Measurements from ENCODE around the gene PRDM9.

PRDM9 gene

DNA sequence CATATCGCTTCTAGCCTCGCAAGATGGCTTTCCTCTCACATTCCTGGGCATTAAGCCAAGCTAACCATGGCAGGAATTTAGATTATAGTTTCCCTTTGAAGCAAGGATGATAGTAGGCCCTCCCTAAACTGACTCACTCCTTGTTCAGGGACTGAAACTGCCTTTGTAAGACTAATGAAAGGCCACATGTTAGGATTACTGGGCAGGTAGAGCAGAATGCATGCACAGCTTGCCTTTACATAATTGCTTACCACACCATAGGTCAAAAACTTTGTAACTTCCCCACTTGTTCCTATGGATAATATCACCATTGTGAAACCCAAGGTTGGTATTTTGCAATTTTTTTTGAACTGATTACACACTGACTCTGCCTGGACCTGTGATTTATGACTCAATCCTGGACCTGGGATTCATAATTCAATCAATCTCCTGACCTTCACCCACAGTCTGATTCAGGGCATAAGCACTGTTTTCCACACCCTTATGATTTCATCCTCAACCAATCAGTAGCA, 41.0 kb upstream of the PRDM9 start:
- Histone ChIP-seq H3K27ac (no peak overlapping the region), H3K9ac (no peak overlapping the region), H3K79me2 (ENCODE audit: insufficient read depth, low read depth) (no peaks in the 10 kb centered on the region), H3K4me3 (IDR thresholded peaks at IDR 0.05; ENCODE audit: insufficient read depth, low read depth, low read length) (no peak overlapping the region), H3K4me1 (ENCODE audit: low read depth, poor library complexity, severe bottlenecking) (no peaks in the 10 kb centered on the region), H3K36me3 (ENCODE audit: insufficient read depth) (no peaks in the 10 kb centered on the region), H4K20me1 (ENCODE audit: insufficient read depth) (no peaks in the 10 kb centered on the region), H3K4me2 (no peak overlapping the region), H2AFZ (ENCODE audit: low read depth) (no peak overlapping the region), H3K27me3 (ENCODE audit: insufficient read depth, low read depth) (no peaks in the 10 kb centered on the region)
- TF ChIP-seq, protein P1, sequence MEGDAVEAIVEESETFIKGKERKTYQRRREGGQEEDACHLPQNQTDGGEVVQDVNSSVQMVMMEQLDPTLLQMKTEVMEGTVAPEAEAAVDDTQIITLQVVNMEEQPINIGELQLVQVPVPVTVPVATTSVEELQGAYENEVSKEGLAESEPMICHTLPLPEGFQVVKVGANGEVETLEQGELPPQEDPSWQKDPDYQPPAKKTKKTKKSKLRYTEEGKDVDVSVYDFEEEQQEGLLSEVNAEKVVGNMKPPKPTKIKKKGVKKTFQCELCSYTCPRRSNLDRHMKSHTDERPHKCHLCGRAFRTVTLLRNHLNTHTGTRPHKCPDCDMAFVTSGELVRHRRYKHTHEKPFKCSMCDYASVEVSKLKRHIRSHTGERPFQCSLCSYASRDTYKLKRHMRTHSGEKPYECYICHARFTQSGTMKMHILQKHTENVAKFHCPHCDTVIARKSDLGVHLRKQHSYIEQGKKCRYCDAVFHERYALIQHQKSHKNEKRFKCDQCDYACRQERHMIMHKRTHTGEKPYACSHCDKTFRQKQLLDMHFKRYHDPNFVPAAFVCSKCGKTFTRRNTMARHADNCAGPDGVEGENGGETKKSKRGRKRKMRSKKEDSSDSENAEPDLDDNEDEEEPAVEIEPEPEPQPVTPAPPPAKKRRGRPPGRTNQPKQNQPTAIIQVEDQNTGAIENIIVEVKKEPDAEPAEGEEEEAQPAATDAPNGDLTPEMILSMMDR (conservative IDR thresholded peaks at IDR 0.05; ENCODE audit: low read depth, low read length), result no peak

DNA sequence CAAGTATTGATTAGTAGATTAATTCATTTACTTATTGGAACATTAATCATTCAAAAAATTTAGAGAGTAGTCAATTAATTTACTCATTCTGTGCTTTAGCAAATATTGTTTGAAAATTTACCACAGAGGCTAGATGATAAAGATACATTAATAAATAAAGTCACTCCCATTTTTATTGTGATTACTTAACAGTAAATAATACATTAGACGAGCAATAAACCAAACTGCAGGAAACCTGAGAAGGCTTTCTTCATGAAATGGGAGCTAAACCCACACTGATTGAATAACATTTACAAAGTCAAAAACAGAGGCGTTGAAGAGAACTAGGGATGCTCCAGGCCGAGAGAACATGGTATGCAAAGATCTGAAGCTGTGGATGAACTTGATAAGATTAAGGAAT, 38.8 kb upstream of the PRDM9 start:
- H4K20me1 ChIP-seq (ENCODE audit: insufficient read depth), result no peaks in the 10 kb centered on the region
- no peak overlapping the region for H3K4me2 ChIP-seq
- no peak overlapping the region for H3K27ac ChIP-seq
- TF ChIP-seq, protein P1 (conservative IDR thresholded peaks at IDR 0.05; ENCODE audit: low read depth, low read length), result no peak
- no peak overlapping the region for H3K9ac ChIP-seq
- H2AFZ ChIP-seq (ENCODE audit: low read depth), result no peak overlapping the region
- no peaks in the 10 kb centered on the region for H3K79me2 ChIP-seq (ENCODE audit: insufficient read depth, low read depth)
- no peaks in the 10 kb centered on the region for H3K36me3 ChIP-seq (ENCODE audit: insufficient read depth)
- no peaks in the 10 kb centered on the region for H3K27me3 ChIP-seq (ENCODE audit: insufficient read depth, low read depth)
- no peak overlapping the region for H3K4me3 ChIP-seq (IDR thresholded peaks at IDR 0.05; ENCODE audit: insufficient read depth, low read depth, low read length)
- H3K4me1 ChIP-seq (ENCODE audit: low read depth, poor library complexity, severe bottlenecking), result peaks cover 4% of the 10 kb centered on the region

DNA sequence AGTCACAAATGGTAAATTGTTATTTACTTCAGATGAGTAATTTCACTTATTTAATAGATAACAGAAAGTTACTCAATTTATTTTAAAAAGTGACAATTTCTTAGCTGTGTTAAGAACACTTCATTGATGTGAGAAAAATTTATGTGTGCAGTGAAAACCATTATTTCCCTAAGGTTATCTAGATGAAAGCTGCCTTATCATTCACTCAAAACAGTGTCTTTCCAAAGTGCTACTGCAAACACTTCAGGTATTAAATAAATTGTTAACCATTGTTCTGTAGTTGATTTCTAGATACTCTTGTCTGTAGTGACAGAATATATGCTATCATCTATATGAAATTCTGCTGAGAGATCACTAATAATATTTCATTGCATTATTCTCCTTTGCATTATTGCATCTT, 33.5 kb upstream of the PRDM9 start:
- Histone ChIP-seq H3K36me3 (ENCODE audit: insufficient read depth) (no peaks in the 10 kb centered on the region), H3K27me3 (ENCODE audit: insufficient read depth, low read depth) (no peaks in the 10 kb centered on the region), H3K79me2 (ENCODE audit: insufficient read depth, low read depth) (no peaks in the 10 kb centered on the region), H2AFZ (ENCODE audit: low read depth) (no peak overlapping the region), H3K4me3 (IDR thresholded peaks at IDR 0.05; ENCODE audit: insufficient read depth, low read depth, low read length) (no peak overlapping the region), H3K9ac (no peak overlapping the region), H3K4me1 (ENCODE audit: low read depth, poor library complexity, severe bottlenecking) (peaks cover 21% of the 10 kb centered on the region), H3K27ac (no peak overlapping the region), H3K4me2 (peak overlapping the region; percentile 38; the same call in 1 of the 2 replicates), H4K20me1 (ENCODE audit: insufficient read depth) (no peaks in the 10 kb centered on the region)
- TF ChIP-seq, protein P1 (conservative IDR thresholded peaks at IDR 0.05; ENCODE audit: low read depth, low read length), result no peak

DNA sequence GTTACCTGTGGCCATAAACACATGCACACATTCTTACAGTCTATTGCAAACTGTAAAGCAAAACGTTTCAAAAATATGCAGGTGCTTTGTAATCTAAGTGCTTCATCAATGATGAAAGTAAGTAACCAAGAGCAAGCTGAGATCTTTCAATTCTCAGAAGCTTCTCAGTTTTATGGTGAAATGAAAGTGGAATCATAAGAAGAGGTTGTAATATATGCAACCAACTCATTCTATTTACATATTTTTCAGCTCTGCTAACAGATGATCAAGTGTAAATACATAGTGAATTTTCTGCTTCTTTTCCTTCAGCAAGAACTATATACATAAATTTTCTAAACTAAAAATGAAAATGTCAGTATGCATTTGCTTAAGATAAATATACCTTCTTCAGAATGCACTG, 33.1 kb upstream of the PRDM9 start:
- Histone ChIP-seq H3K4me3 (IDR thresholded peaks at IDR 0.05; ENCODE audit: insufficient read depth, low read depth, low read length) (no peak overlapping the region), H3K27ac (no peak overlapping the region), H3K4me1 (ENCODE audit: low read depth, poor library complexity, severe bottlenecking) (peaks cover 21% of the 10 kb centered on the region), H3K36me3 (ENCODE audit: insufficient read depth) (no peaks in the 10 kb centered on the region), H4K20me1 (ENCODE audit: insufficient read depth) (no peaks in the 10 kb centered on the region), H3K9ac (no peak overlapping the region), H3K4me2 (peak overlapping the region; percentile 38; the same call in 1 of the 2 replicates), H3K27me3 (ENCODE audit: insufficient read depth, low read depth) (no peaks in the 10 kb centered on the region), H3K79me2 (ENCODE audit: insufficient read depth, low read depth) (no peaks in the 10 kb centered on the region), H2AFZ (ENCODE audit: low read depth) (no peak overlapping the region)
- TF ChIP-seq, protein P1 (conservative IDR thresholded peaks at IDR 0.05; ENCODE audit: low read depth, low read length), result no peak
